CD14-positive monocyte (primary cell): Measurements from ENCODE around the gene MVB12B. TPM values are rescaled to one million over a fixed set of nuclear protein-coding genes. Genes with fewer than 3 reads are reported as not detected.

Source experiments
- DNase-seq, 3 donors: peaks; one replicate each; pipeline ENCODE4 v3.0.0-alpha.2; 2011 to 2022
- H2AFZ ChIP-seq: 2 replicates; pipeline ENCODE4 v1.6.0; 2012; ENCODE audit warnings: mild to moderate bottlenecking, low read depth, low read length, inconsistent platforms; ENCODE audit not compliant: insufficient read depth, poor library complexity, severe bottlenecking
- H3K27ac ChIP-seq, 2 donors: 1 replicate in 1 of 2; 2 replicates in 1 of 2; pipeline ENCODE4 v1.5.1; 2012 to 2013; ENCODE audit warnings: low read length in 2 of 2, control low read depth in 1 of 2, inconsistent platforms in 1 of 2, low read depth in 1 of 2, mild to moderate bottlenecking in 1 of 2
- H3K27me3 ChIP-seq, 2 donors: one replicate each; pipeline versions ENCODE4 v1.6.0 to v1.6.1; 2011 to 2013; ENCODE audit warnings: low read length in 2 of 2; ENCODE audit not compliant: control insufficient read depth in 2 of 2, insufficient read depth in 2 of 2
- H3K36me3 ChIP-seq, 2 donors: replicated peaks in 1 of 2; 1 replicate in 1 of 2; 2 replicates in 1 of 2; pipeline versions ENCODE4 v1.5.1 to v1.6.1; 2012 to 2013; ENCODE audit warnings: low read length in 2 of 2, control low read depth in 1 of 2, inconsistent platforms in 1 of 2, mild to moderate bottlenecking in 1 of 2; ENCODE audit not compliant: insufficient read depth in 2 of 2, control insufficient read depth in 1 of 2
- H3K4me1 ChIP-seq, 2 donors: 1 replicate in 1 of 2; 2 replicates in 1 of 2; pipeline versions ENCODE4 v1.5.1 to v1.6.1; 2012 to 2013; ENCODE audit warnings: low read length in 2 of 2, control low read depth in 1 of 2, inconsistent platforms in 1 of 2, mild to moderate bottlenecking in 1 of 2, moderate library complexity in 1 of 2; ENCODE audit not compliant: insufficient read depth in 2 of 2, control insufficient read depth in 1 of 2
- H3K4me2 ChIP-seq: replicated peaks from 2 replicates; pipeline ENCODE3; 2012; ENCODE audit warnings: low read length, moderate library complexity, mild to moderate bottlenecking; ENCODE audit not compliant: poor library complexity, severe bottlenecking; ENCODE audit errors: extremely low read depth
- H3K4me3 ChIP-seq, 3 experiments: fragments of 200-600 bp in 1 of 3; sonication (generic) in 1 of 3; replicated peaks in 1 of 3; 1 replicate in 2 of 3; 2 replicates in 1 of 3; pipeline ENCODE4 v1.5.1; 2011 to 2013; ENCODE audit warnings: low read length in 3 of 3, mild to moderate bottlenecking in 3 of 3, control low read depth in 2 of 3, low read depth in 2 of 3, inconsistent platforms in 1 of 3, moderate library complexity in 1 of 3
- H3K79me2 ChIP-seq: 2 replicates; pipeline ENCODE4 v1.6.0; 2012; ENCODE audit warnings: mild to moderate bottlenecking, control low read depth, inconsistent platforms, low read length, moderate library complexity; ENCODE audit not compliant: insufficient read depth
- H3K9ac ChIP-seq: 2 replicates; pipeline ENCODE4 v1.6.0; 2017; ENCODE audit warnings: low read length, mild to moderate bottlenecking; ENCODE audit not compliant: insufficient read depth, poor library complexity, severe bottlenecking
- H3K9me3 ChIP-seq, 2 donors: replicated peaks in 1 of 2; 1 replicate in 1 of 2; 2 replicates in 1 of 2; pipeline versions ENCODE4 v1.5.1 to v1.6.1; 2012 to 2013; ENCODE audit warnings: low read length in 2 of 2, control low read depth in 1 of 2; ENCODE audit not compliant: control insufficient read depth in 1 of 2, insufficient read depth in 1 of 2
- H4K20me1 ChIP-seq: 2 replicates; pipeline ENCODE4 v1.6.0; 2012; ENCODE audit warnings: mild to moderate bottlenecking, low read length, control low read depth, moderate library complexity; ENCODE audit not compliant: insufficient read depth
- H3K27ac Mint-ChIP-seq, 7 donors: one replicate each; pipeline ENCODE4 v1.8.0; 2020; ENCODE audit warnings: mild to moderate bottlenecking in 7 of 7, mixed read lengths in 7 of 7, moderate library complexity in 6 of 7, inconsistent platforms in 2 of 7
- H3K27me3 Mint-ChIP-seq, 3 donors: one replicate each; pipeline ENCODE4 v1.8.0; 2021 to 2022; ENCODE audit warnings: low read depth in 3 of 3, mild to moderate bottlenecking in 3 of 3, mixed read lengths in 3 of 3, moderate library complexity in 3 of 3, inconsistent platforms in 1 of 3
- H3K36me3 Mint-ChIP-seq, 2 donors: one replicate each; pipeline ENCODE4 v1.8.0; 2020; ENCODE audit warnings: mixed read lengths in 2 of 2, inconsistent platforms in 1 of 2, mild to moderate bottlenecking in 1 of 2
- H3K4me1 Mint-ChIP-seq: one replicate; pipeline ENCODE4 v1.8.0; 2020; ENCODE audit warnings: mild to moderate bottlenecking, mixed read lengths
- H3K4me3 Mint-ChIP-seq, 2 donors: one replicate each; pipeline ENCODE4 v1.8.0; 2020; ENCODE audit warnings: mild to moderate bottlenecking in 2 of 2, mixed read lengths in 2 of 2, moderate library complexity in 1 of 2
- H3K9me3 Mint-ChIP-seq, 7 donors: one replicate each; pipeline ENCODE4 v1.8.0; 2020 to 2022; ENCODE audit warnings: mixed read lengths in 7 of 7, mild to moderate bottlenecking in 6 of 7, moderate library complexity in 6 of 7, inconsistent platforms in 2 of 7
- CTCF ChIP-seq: fragments of 200-600 bp; IDR thresholded peaks from one replicate; pipeline ENCODE4 v1.8.0; 2022; ENCODE audit warnings: antibody characterized with exemption, mild to moderate bottlenecking
- WGBS: methylation state at CpG from one replicate; pipeline ENCODE4 v1.1.5; 2013; ENCODE audit warnings: missing lambda C conversion rate; ENCODE audit not compliant: insufficient coverage; 5-methylcytosine and 5-hydroxymethylcytosine counted together
- intact Hi-C, 2 donors: fragments of 100-400 bp; cut with micrococcal nuclease; formaldehyde crosslinking; loops; one replicate each; pipeline versions ENCODE4 v1.15.0 to v1.15.1; 2023
- polyA plus RNA-seq, 3 donors: library from polyadenylated mRNA; depleted of rRNA in 1 of 3; unstranded in 2 of 3; stranded (reverse) in 1 of 3; fragments of 300-500 nt in 2 of 3; fragments of >200 nt in 1 of 3; fragmentation: Illumina TruSeq in 2 of 3; gene quantifications; 1 replicate in 2 of 3; 2 replicates in 1 of 3; pipeline ENCODE4 v1.2.3, GENCODE V29; 2012 to 2021

The MVB12B gene
- polyA plus RNA-seq, 3 donors = 2.8 to 8.1 (median 3.5) TPM

- Mint-ChIP-seq H3K4me3 (no peak overlapping the region), H3K9me3 (peaks cover 0 to 13% (median 7%) of the 10 kb centered on the region in 7 donors), H3K27me3 (peaks cover 2% of the 10 kb centered on the region in 3 donors), H3K27ac (peak overlapping the region in 3 of 7 donors; percentile 4 to 55 (median 22)), H3K36me3 (peaks cover 49 to 53% of the 10 kb centered on the region in 2 donors), H3K4me1 (peaks cover 38% of the 10 kb centered on the region)
- no peak for TF ChIP-seq CTCF
- Histone ChIP-seq H4K20me1 (no peaks in the 10 kb centered on the region), H3K9me3 (peaks cover 0 to 4% of the 10 kb centered on the region in 2 donors), H3K4me3 (peak overlapping the region in 1 of 3 experiments; percentile 51), H3K4me1 (peaks cover 28 to 30% of the 10 kb centered on the region in 2 donors), H3K79me2 (peaks cover 2% of the 10 kb centered on the region), H3K36me3 (peaks cover 2 to 36% of the 10 kb centered on the region in 2 donors), H3K9ac (no peak overlapping the region), H3K27me3 (no peaks in the 10 kb centered on the region), H2AFZ (peak overlapping the region; percentile 32), H3K4me2 (peak overlapping the region; percentile 67), H3K27ac (no peak overlapping the region)
- 5% methylated on average over 4 of the region's 5 CpGs for WGBS
- peak; percentile 37 to 49 (median 48) for DNase-seq
- intact Hi-C loops = no loop called here
Observed at GRCh38 chr9:126347093-126347492, 20.5 kb downstream of the MVB12B start.

GRCh38 chr9:126347911-126348760, 21.5 kb downstream of the MVB12B start:
- peak overlapping the region in 1 of 7 donors; percentile 37 for H3K27ac Mint-ChIP-seq
- peaks cover under 1 to 2% (median 2%) of the 10 kb centered on the region in 3 donors for H3K27me3 Mint-ChIP-seq
- no peak for DNase-seq
- peaks cover 0 to 13% (median 7%) of the 10 kb centered on the region in 7 donors for H3K9me3 Mint-ChIP-seq
- no peak for TF ChIP-seq CTCF
- peak overlapping the region; percentile 40 to 61 for H3K4me3 Mint-ChIP-seq
- Histone ChIP-seq H3K9ac (no peak overlapping the region), H4K20me1 (no peaks in the 10 kb centered on the region), H3K9me3 (peaks cover 0 to 4% of the 10 kb centered on the region in 2 donors), H3K27me3 (no peaks in the 10 kb centered on the region), H3K4me2 (peak overlapping the region; percentile 67), H3K36me3 (peaks cover 2 to 25% of the 10 kb centered on the region in 2 donors), H3K4me1 (peaks cover 28 to 30% of the 10 kb centered on the region in 2 donors), H3K4me3 (peak overlapping the region in 1 of 3 experiments; percentile 51), H2AFZ (peak overlapping the region; percentile 11), H3K79me2 (peaks cover 2% of the 10 kb centered on the region), H3K27ac (no peak overlapping the region)
- peaks cover 47 to 52% of the 10 kb centered on the region in 2 donors for H3K36me3 Mint-ChIP-seq
- H3K4me1 Mint-ChIP-seq = peaks cover 46% of the 10 kb centered on the region
- intact Hi-C loops = no loop called here
- 13% methylated on average over 5 of the region's 14 CpGs for WGBS
